GM18520 (cell line): ENCODE data around the gene ADAM17.
"Not testable (repeated sequence)": the region's sequence is repeated elsewhere in the genome, so short reads cannot be mapped to it uniquely, and the experiment has no call there.

Experiments
- ATAC-seq: cut with Tn5 transposase; IDR thresholded peaks from one replicate; pipeline ENCODE4 v1.9.1; 2021; ENCODE audit not compliant: unreplicated experiment

ADAM17 gene

GRCh38 chr2:9565436-9566153, 10.0 kb upstream of the ADAM17 start:
- ATAC-seq: no peak

GRCh38 chr2:9560628-9561027, 5.0 kb upstream of the ADAM17 start:
- ATAC-seq: no peak

- ATAC-seq: no peak
Observed at GRCh38 chr2:9558948-9559381, 3.3 kb upstream of the ADAM17 start.

- peak; percentile 7 for ATAC-seq
Observed at GRCh38 chr2:9556121-9556743, 602 bp upstream of the ADAM17 start.

- ATAC-seq: no peak
Observed at GRCh38 chr2:9554921-9555296, 721 bp downstream of the ADAM17 start.

- no peak for ATAC-seq
Observed at GRCh38 chr2:9552219-9553178, 3.1 kb downstream of the ADAM17 start.

GRCh38 chr2:9550859-9551391, 4.7 kb downstream of the ADAM17 start:
- ATAC-seq: not testable (repeated sequence)

GRCh38 chr2:9549420-9549819, 6.2 kb downstream of the ADAM17 start:
- no peak for ATAC-seq

- peak; percentile 57 for ATAC-seq
Observed at GRCh38 chr2:9548506-9548905, 7.1 kb downstream of the ADAM17 start.

- no peak for ATAC-seq
Observed at GRCh38 chr2:9547262-9547991, 8.2 kb downstream of the ADAM17 start.

- no peak for ATAC-seq
Observed at GRCh38 chr2:9545502-9545901, 10.1 kb downstream of the ADAM17 start.

GRCh38 chr2:9543557-9543956, 12.1 kb downstream of the ADAM17 start:
- no peak for ATAC-seq

GRCh38 chr2:9539531-9539930, 16.1 kb downstream of the ADAM17 start:
- no peak for ATAC-seq

- no peak for ATAC-seq
Observed at GRCh38 chr2:9538000-9538507, 17.6 kb downstream of the ADAM17 start.

- no peak for ATAC-seq
Observed at GRCh38 chr2:9536504-9536903, 19.1 kb downstream of the ADAM17 start.

- ATAC-seq: no peak
Observed at GRCh38 chr2:9535177-9535576, 20.5 kb downstream of the ADAM17 start.

- no peak for ATAC-seq
Observed at GRCh38 chr2:9533663-9534062, 22.0 kb downstream of the ADAM17 start.

- no peak for ATAC-seq
Observed at GRCh38 chr2:9532421-9532820, 23.2 kb downstream of the ADAM17 start.

- ATAC-seq: no peak
Observed at GRCh38 chr2:9527995-9528787, 27.4 kb downstream of the ADAM17 start.

GRCh38 chr2:9525266-9525665, 30.4 kb downstream of the ADAM17 start:
- ATAC-seq: no peak
